Measurements from ENCODE around the gene PPM1H. TPM values are rescaled to one million over a fixed set of nuclear protein-coding genes. Genes with fewer than 3 reads are reported as not detected.

PPM1H gene
- total RNA-seq, 3 donors from 2014 or later (not counting 1 experiment from before 2014, with no cell fraction given), result 0.18 to 2.1 (median 0.40) TPM

DNA sequence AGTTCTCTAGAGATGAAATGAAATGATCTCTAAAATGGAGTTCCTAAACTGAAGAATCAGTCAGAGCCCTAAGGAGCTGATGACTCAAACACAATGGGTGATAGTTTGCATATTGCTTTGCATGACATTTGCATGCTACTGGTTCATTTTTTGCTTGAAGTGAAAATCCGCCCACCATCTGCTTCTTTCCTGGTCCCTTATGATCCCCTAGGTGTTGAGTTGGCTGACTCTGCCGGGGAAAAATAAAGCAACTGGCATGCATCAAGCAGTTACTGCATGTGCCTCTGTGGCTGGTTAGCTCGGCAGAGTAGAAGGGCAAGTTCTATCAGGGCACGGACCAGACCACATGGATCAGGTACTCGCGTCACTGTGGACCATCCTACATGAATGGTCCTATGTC, 151.1 kb downstream of the PPM1H start:
- H3K27ac Mint-ChIP-seq, result no peak overlapping the region
- no peaks in the 10 kb centered on the region for H3K27me3 Mint-ChIP-seq (ENCODE audit: low read depth in 2 of 2)
- H3K36me3 Mint-ChIP-seq, result no peaks in the 10 kb centered on the region
- Histone ChIP-seq H3K27ac (ENCODE audit: low read length) (no peak overlapping the region), H3K4me1 (ENCODE audit: control insufficient read depth, insufficient read depth, low read length) (no peaks in the 10 kb centered on the region), H3K27me3 (ENCODE audit: control insufficient read depth, insufficient read depth, low read length) (no peaks in the 10 kb centered on the region), H3K4me3 (ENCODE audit: low read length) (no peak overlapping the region), H3K36me3 (ENCODE audit: control insufficient read depth, insufficient read depth, low read length) (no peaks in the 10 kb centered on the region), H3K9me3 (ENCODE audit: control insufficient read depth, insufficient read depth, low read length) (no peaks in the 10 kb centered on the region)
- DNase-seq (no peak), ATAC-seq (no peak)
- H3K4me3 Mint-ChIP-seq, result no peak overlapping the region
- 90% methylated on average over 6 of the region's 6 CpGs for WGBS (ENCODE audit: insufficient coverage)
- H3K4me1 Mint-ChIP-seq, result no peaks in the 10 kb centered on the region
- no peaks in the 10 kb centered on the region for H3K9me3 Mint-ChIP-seq
- intact Hi-C loops (cut with micrococcal nuclease), result no loop called here
- TF ChIP-seq, protein P1, sequence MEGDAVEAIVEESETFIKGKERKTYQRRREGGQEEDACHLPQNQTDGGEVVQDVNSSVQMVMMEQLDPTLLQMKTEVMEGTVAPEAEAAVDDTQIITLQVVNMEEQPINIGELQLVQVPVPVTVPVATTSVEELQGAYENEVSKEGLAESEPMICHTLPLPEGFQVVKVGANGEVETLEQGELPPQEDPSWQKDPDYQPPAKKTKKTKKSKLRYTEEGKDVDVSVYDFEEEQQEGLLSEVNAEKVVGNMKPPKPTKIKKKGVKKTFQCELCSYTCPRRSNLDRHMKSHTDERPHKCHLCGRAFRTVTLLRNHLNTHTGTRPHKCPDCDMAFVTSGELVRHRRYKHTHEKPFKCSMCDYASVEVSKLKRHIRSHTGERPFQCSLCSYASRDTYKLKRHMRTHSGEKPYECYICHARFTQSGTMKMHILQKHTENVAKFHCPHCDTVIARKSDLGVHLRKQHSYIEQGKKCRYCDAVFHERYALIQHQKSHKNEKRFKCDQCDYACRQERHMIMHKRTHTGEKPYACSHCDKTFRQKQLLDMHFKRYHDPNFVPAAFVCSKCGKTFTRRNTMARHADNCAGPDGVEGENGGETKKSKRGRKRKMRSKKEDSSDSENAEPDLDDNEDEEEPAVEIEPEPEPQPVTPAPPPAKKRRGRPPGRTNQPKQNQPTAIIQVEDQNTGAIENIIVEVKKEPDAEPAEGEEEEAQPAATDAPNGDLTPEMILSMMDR (IDR thresholded peaks at IDR 0.05), result no peak

- Histone ChIP-seq H3K4me3 (ENCODE audit: low read length) (no peak overlapping the region), H3K4me1 (ENCODE audit: control insufficient read depth, insufficient read depth, low read length) (no peaks in the 10 kb centered on the region), H3K27me3 (ENCODE audit: control insufficient read depth, insufficient read depth, low read length) (no peaks in the 10 kb centered on the region), H3K27ac (ENCODE audit: low read length) (no peak overlapping the region), H3K36me3 (ENCODE audit: control insufficient read depth, insufficient read depth, low read length) (no peaks in the 10 kb centered on the region), H3K9me3 (ENCODE audit: control insufficient read depth, insufficient read depth, low read length) (no peaks in the 10 kb centered on the region)
- Mint-ChIP-seq H3K4me1 (no peaks in the 10 kb centered on the region), H3K4me3 (no peak overlapping the region), H3K27me3 (ENCODE audit: low read depth in 2 of 2) (no peaks in the 10 kb centered on the region), H3K36me3 (no peaks in the 10 kb centered on the region), H3K9me3 (no peaks in the 10 kb centered on the region), H3K27ac (no peak overlapping the region)
- DNase-seq (no peak), ATAC-seq (no peak)
- intact Hi-C loops (cut with micrococcal nuclease), result no loop called here
- 89% methylated on average over 9 of the region's 9 CpGs for WGBS (ENCODE audit: insufficient coverage)
- TF ChIP-seq, protein P1 (IDR thresholded peaks at IDR 0.05), result no peak
Measured at GRCh38 chr12:62781136-62781880, 153.6 kb downstream of the PPM1H start.

- intact Hi-C loops (cut with micrococcal nuclease), result no loop called here
- TF ChIP-seq, protein P1 (IDR thresholded peaks at IDR 0.05), result no peak
- Histone ChIP-seq H3K4me3 (ENCODE audit: low read length) (no peak overlapping the region), H3K9me3 (ENCODE audit: control insufficient read depth, insufficient read depth, low read length) (no peaks in the 10 kb centered on the region), H3K27me3 (ENCODE audit: control insufficient read depth, insufficient read depth, low read length) (no peaks in the 10 kb centered on the region), H3K4me1 (ENCODE audit: control insufficient read depth, insufficient read depth, low read length) (no peaks in the 10 kb centered on the region), H3K27ac (ENCODE audit: low read length) (no peak overlapping the region), H3K36me3 (ENCODE audit: control insufficient read depth, insufficient read depth, low read length) (no peaks in the 10 kb centered on the region)
- H3K27ac Mint-ChIP-seq, result no peak overlapping the region
- H3K27me3 Mint-ChIP-seq (ENCODE audit: low read depth in 2 of 2), result no peaks in the 10 kb centered on the region
- H3K4me1 Mint-ChIP-seq, result no peaks in the 10 kb centered on the region
- no peak overlapping the region for H3K4me3 Mint-ChIP-seq
- no peaks in the 10 kb centered on the region for H3K9me3 Mint-ChIP-seq
- DNase-seq (no peak), ATAC-seq (no peak)
- no peaks in the 10 kb centered on the region for H3K36me3 Mint-ChIP-seq
Measured at GRCh38 chr12:62779488-62779887, 155.5 kb downstream of the PPM1H start.

- Histone ChIP-seq H3K27me3 (ENCODE audit: control insufficient read depth, insufficient read depth, low read length) (no peaks in the 10 kb centered on the region), H3K27ac (ENCODE audit: low read length) (no peak overlapping the region), H3K9me3 (ENCODE audit: control insufficient read depth, insufficient read depth, low read length) (no peaks in the 10 kb centered on the region), H3K4me3 (ENCODE audit: low read length) (no peak overlapping the region), H3K4me1 (ENCODE audit: control insufficient read depth, insufficient read depth, low read length) (no peaks in the 10 kb centered on the region), H3K36me3 (ENCODE audit: control insufficient read depth, insufficient read depth, low read length) (no peaks in the 10 kb centered on the region)
- intact Hi-C loops (cut with micrococcal nuclease), result no loop called here
- Mint-ChIP-seq H3K27ac (no peak overlapping the region), H3K4me1 (no peaks in the 10 kb centered on the region), H3K36me3 (no peaks in the 10 kb centered on the region), H3K9me3 (no peaks in the 10 kb centered on the region), H3K27me3 (ENCODE audit: low read depth in 2 of 2) (no peaks in the 10 kb centered on the region), H3K4me3 (no peak overlapping the region)
- DNase-seq, result no peak
- WGBS (ENCODE audit: insufficient coverage), result 87% methylated on average over 3 of the region's 3 CpGs
- no peak for ATAC-seq
- TF ChIP-seq, protein P1 (IDR thresholded peaks at IDR 0.05), result no peak
Measured at GRCh38 chr12:62778187-62778586, 156.8 kb downstream of the PPM1H start.
